NB4 (cell line): ENCODE data around the gene CLEC4M.

Experiments
- DNase-seq: peaks from one replicate; pipeline ENCODE4 v3.0.0; 2010; ENCODE audit warnings: low read depth
- H3K4me3 ChIP-seq: one replicate; pipeline ENCODE4 v1.5.1; 2011; ENCODE audit warnings: mild to moderate bottlenecking, low read depth, low read length, moderate library complexity
- CTCF ChIP-seq: IDR thresholded peaks from one replicate; pipeline ENCODE4 v1.5.1; 2012; ENCODE audit warnings: low read depth, low read length
- MAX ChIP-seq: IDR thresholded peaks from 2 replicates; pipeline ENCODE4 v1.6.1; 2011; ENCODE audit warnings: low read depth, low read length
- MYC ChIP-seq: IDR thresholded peaks from 2 replicates; pipeline ENCODE4 v1.6.1; 2011; ENCODE audit warnings: low read depth, low read length
- POLR2A ChIP-seq: IDR thresholded peaks from 2 replicates; pipeline ENCODE4 v1.6.1; 2011; ENCODE audit warnings: mild to moderate bottlenecking; ENCODE audit not compliant: insufficient read length; ENCODE audit errors: extremely low read depth

CLEC4M gene

GRCh38 chr19:7762719-7763293, at the start of gene CLEC4M:
Gene CLEC4M, plus strand, starts transcription at chr19:7763243. Its CDS starts 24 bp downstream, at chr19:7763267.
- TF ChIP-seq MAX (no peak), POLR2A (no peak), CTCF (no peak), MYC (no peak)
- H3K4me3 ChIP-seq = no peak within 1 kb of the TSS
- DNase-seq = no peak

- TF ChIP-seq POLR2A = no peak
- TF ChIP-seq MYC = no peak
- no peak for TF ChIP-seq CTCF
- TF ChIP-seq MAX = no peak
- no peak overlapping the region for H3K4me3 ChIP-seq
- no peak for DNase-seq
These were observed 47.4 kb upstream of the CLEC4M start for GRCh38 chr19:7715671-7716070.

- no peak overlapping the region for H3K4me3 ChIP-seq
- no peak for DNase-seq
- TF ChIP-seq MYC = no peak
- no peak for TF ChIP-seq MAX
- TF ChIP-seq CTCF = no peak
These were observed 46.3 kb upstream of the CLEC4M start for GRCh38 chr19:7716762-7717161.

GRCh38 chr19:7718668-7719067, 44.4 kb upstream of the CLEC4M start:
- H3K4me3 ChIP-seq = no peak overlapping the region
- TF ChIP-seq MYC (no peak), CTCF (no peak)
- no peak for DNase-seq

- H3K4me3 ChIP-seq = no peak overlapping the region
- TF ChIP-seq CTCF (no peak), POLR2A (no peak), MYC (no peak), MAX (no peak)
- DNase-seq = no peak
These were observed 42.7 kb upstream of the CLEC4M start for GRCh38 chr19:7720351-7720750.

- H3K4me3 ChIP-seq = no peak overlapping the region
- TF ChIP-seq POLR2A (no peak), MAX (no peak), MYC (no peak), CTCF (no peak)
- DNase-seq = no peak
These were observed 40.8 kb upstream of the CLEC4M start for GRCh38 chr19:7722231-7722651.
